ENCODE data around the gene ZCCHC7. TPM values are rescaled to one million over a fixed set of nuclear protein-coding genes. Genes with fewer than 3 reads are reported as not detected.

The ZCCHC7 gene
- total and polyA plus RNA-seq, 5 experiments from 2014 or later: 27.2 to 56.0 (median 40.2) TPM

DNA sequence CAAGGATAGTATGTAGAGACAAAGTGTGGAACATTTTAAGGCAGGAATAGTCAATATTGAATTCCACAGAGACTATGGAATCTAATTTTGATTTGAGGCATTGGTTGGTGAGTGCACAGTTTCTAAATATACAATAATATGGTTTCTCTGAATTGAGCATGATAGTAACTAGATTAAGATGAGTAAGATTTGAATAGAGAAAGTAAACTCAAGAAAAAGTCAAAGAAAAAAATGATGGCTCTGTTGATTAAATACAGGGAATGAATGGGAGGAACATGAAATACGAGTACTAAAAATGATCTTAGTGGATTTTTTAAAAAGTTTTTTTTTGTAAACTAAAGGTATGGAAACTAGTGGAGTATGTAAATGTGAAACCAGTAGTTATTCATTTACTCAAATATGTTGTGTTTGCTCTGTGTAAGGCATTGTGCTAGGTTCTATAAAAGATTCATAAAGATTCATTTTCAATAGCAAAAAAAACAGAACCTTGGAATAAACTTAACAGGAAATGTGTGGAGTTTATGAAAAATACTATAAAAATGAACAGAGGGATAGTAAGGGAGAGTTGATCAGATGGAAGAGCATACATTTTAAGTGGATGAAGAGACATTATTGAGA is 101.2 kb downstream of the ZCCHC7 start:
- DNase-seq (no peak), ATAC-seq (no peak)
- Mint-ChIP-seq H3K4me3 (no peak overlapping the region), H3K27ac (peak overlapping the region in 2 of 10 donors; percentile 13 to 74), H3K27me3 (no peaks in the 10 kb centered on the region), H3K36me3 (peaks cover 0 to 9% (median 2%) of the 10 kb centered on the region in 3 donors), H3K9me3 (no peaks in the 10 kb centered on the region), H3K4me1 (peaks cover 9 to 37% (median 24%) of the 10 kb centered on the region in 4 donors)
- POLR2A ChIA-PET: interaction anchor here (1.2 kb wide), 1 partner anchor 141 kb away, joined by 3 read pairs; no protein-coding TSS in a partner anchor

DNA sequence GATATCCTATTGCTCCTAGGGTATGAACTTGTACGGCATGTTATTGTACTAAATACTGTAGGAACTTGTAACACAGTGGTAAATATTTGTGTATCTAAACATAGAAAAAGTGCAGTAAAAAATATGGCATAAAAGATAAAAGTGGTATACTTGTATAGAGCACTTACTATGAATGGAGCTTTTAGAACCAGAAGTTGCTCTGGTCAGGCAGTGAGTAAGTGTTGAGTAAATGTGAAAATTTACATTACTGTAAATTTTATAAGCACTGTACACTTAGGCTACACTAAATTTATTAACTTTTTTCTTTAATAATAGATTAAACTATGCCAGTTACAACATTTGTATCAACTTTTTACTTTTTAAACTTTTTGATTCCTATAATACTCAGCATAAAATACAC is 109.1 kb downstream of the ZCCHC7 start:
- Mint-ChIP-seq H3K9me3 (peaks cover 0 to 3% (median 0%) of the 10 kb centered on the region in 9 donors), H3K36me3 (peaks cover 4 to 13% (median 11%) of the 10 kb centered on the region in 3 donors), H3K4me3 (no peak overlapping the region), H3K27ac (no peak overlapping the region), H3K4me1 (peaks cover 9 to 31% (median 21%) of the 10 kb centered on the region in 4 donors), H3K27me3 (no peaks in the 10 kb centered on the region)
- DNase-seq (no peak), ATAC-seq (no peak)
- POLR2A ChIA-PET: interaction anchor here (1.1 kb wide), 1 partner anchor 31 kb away, joined by 3 read pairs; no protein-coding TSS in a partner anchor

DNA sequence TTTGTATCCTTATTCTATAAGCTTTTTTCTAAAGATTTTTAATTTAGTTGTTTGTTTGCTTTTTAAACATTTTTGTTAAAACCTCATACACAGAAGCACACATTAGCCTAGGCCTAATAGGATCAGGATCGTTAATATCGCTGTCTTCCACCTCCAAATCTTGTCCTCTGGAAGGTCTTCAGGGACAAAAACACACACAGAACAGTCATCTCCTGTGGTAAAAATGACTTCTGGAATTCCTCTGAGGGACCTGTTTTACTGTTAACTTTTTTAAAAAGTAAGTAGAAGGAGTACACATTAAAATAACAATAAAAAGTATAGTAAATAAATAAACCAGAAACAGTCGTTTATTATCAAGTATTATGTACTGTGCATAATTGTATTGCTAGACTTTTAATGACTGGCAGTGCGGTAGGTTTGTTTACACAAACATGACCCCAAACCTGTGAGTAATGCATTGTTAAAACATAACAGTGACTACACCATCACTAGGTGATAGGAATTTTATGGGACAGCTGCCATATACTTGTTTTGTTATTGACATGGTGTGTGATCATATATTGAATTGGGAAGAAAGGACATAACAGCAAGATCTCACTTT is 109.6 kb downstream of the ZCCHC7 start:
- H3K27ac Mint-ChIP-seq: no peak overlapping the region
- H3K36me3 Mint-ChIP-seq: peaks cover 4 to 11% (median 11%) of the 10 kb centered on the region in 3 donors
- H3K9me3 Mint-ChIP-seq: peaks cover 0 to 3% (median 0%) of the 10 kb centered on the region in 9 donors
- H3K27me3 Mint-ChIP-seq: no peaks in the 10 kb centered on the region
- no peak overlapping the region for H3K4me3 Mint-ChIP-seq
- DNase-seq (no peak), ATAC-seq (no peak)
- peaks cover 9 to 32% (median 21%) of the 10 kb centered on the region in 4 donors for H3K4me1 Mint-ChIP-seq
- POLR2A ChIA-PET: interaction anchor here (1.1 kb wide), 1 partner anchor 31 kb away, joined by 3 read pairs; no protein-coding TSS in a partner anchor

DNA sequence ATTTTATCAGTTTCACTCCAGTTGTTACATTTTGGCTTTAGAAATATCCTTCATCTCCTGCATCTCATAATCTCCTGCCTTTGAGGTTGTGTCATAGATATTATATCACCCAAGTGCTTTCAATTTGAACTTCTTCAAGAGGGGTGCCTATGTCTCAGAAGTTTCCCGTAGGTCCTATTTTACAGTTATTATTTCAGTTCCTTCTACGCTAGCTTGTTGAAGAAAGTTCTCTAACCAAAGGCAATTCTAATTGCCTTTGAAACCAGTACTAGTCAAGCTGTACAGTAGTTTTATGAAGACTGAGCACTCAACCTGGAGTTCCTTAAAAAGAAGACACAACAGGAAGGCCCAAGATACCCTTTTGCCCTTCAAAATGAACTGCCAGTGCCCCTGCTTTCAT is 116.4 kb downstream of the ZCCHC7 start:
- POLR2A ChIA-PET: no interaction called here
- no peak for DNase-seq

DNA sequence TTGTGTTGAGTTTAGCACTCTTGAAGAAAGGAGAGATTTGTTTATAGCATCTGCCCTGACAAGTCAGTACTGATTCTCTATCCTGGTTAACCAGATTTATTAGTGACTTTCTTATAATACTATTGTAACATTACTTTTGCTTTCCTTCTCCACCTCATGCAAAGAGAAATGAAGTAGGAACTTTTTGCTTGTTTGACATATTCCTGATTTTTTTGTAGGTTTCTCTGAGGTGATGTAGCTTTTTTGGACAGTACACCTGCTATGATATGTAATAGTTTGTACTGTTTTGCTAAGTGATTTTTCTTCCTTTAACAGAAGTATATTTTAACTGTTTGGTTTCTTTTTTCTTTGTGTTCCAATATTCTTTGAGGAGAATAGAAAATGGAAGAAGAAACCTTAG is 117.7 kb downstream of the ZCCHC7 start:
- ATAC-seq (no peak), DNase-seq (no peak)
- no peak overlapping the region for H3K4me3 Mint-ChIP-seq
- POLR2A ChIA-PET: no interaction called here
- peaks cover 14 to 27% (median 25%) of the 10 kb centered on the region in 3 donors for H3K36me3 Mint-ChIP-seq
- peaks cover 7 to 59% (median 31%) of the 10 kb centered on the region in 4 donors for H3K4me1 Mint-ChIP-seq
- peaks cover 0 to 3% (median 0%) of the 10 kb centered on the region in 9 donors for H3K9me3 Mint-ChIP-seq
- peak overlapping the region in 1 of 10 donors; percentile 71 for H3K27ac Mint-ChIP-seq
- no peaks in the 10 kb centered on the region for H3K27me3 Mint-ChIP-seq

More for the DNA sequence above, 116.4 kb downstream of the ZCCHC7 start:
- no peaks in the 10 kb centered on the region for H3K27me3 Mint-ChIP-seq
- no peak for ATAC-seq
- peaks cover 0 to 3% (median 0%) of the 10 kb centered on the region in 9 donors for H3K9me3 Mint-ChIP-seq
- H3K27ac Mint-ChIP-seq: peak overlapping the region in 2 of 10 donors; percentile 71 to 76
- peaks cover 14 to 27% (median 25%) of the 10 kb centered on the region in 3 donors for H3K36me3 Mint-ChIP-seq
- peaks cover 11 to 65% (median 37%) of the 10 kb centered on the region in 4 donors for H3K4me1 Mint-ChIP-seq
- H3K4me3 Mint-ChIP-seq: no peak overlapping the region

GRCh38 chr9:37239224-37239859 is 119.0 kb downstream of the ZCCHC7 start:
- Mint-ChIP-seq H3K27ac (no peak overlapping the region), H3K4me3 (no peak overlapping the region), H3K36me3 (peaks cover 10 to 17% (median 15%) of the 10 kb centered on the region in 3 donors), H3K4me1 (peaks cover 3 to 54% (median 22%) of the 10 kb centered on the region in 4 donors), H3K9me3 (no peaks in the 10 kb centered on the region), H3K27me3 (no peaks in the 10 kb centered on the region)
- POLR2A ChIA-PET: no interaction called here
- no peak for ATAC-seq
- DNase-seq: no peak

- peaks cover 3 to 56% (median 21%) of the 10 kb centered on the region in 4 donors for H3K4me1 Mint-ChIP-seq
- H3K27me3 Mint-ChIP-seq: no peaks in the 10 kb centered on the region
- ATAC-seq: no peak
- peaks cover 10 to 16% (median 14%) of the 10 kb centered on the region in 3 donors for H3K36me3 Mint-ChIP-seq
- H3K27ac Mint-ChIP-seq: no peak overlapping the region
- H3K9me3 Mint-ChIP-seq: no peaks in the 10 kb centered on the region
- no peak overlapping the region for H3K4me3 Mint-ChIP-seq
- POLR2A ChIA-PET: no interaction called here
- DNase-seq: no peak
Observed at GRCh38 chr9:37239921-37240320, 119.5 kb downstream of the ZCCHC7 start.

DNA sequence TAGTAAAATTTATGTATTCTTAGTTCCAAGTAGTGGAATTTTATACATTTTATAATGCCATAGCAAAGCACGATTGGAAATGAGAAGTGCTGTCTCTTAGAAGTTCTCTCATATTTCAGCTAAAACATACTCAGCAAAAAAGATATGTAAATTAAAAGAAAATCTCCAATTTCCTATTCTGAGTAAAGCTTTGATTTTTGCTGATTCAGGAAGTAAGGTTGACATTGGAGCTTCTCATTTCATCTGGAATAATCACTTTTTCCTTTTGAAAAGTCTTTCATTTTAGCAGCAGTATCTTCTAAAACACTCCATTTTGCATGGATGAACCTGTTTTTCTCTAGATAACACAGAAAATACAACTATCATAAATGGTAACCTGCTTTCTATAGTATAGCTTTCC is 121.0 kb downstream of the ZCCHC7 start:
- peaks cover 10 to 12% (median 11%) of the 10 kb centered on the region in 3 donors for H3K36me3 Mint-ChIP-seq
- no peak overlapping the region for H3K27ac Mint-ChIP-seq
- no peaks in the 10 kb centered on the region for H3K9me3 Mint-ChIP-seq
- no peak for ATAC-seq
- DNase-seq: no peak
- H3K4me3 Mint-ChIP-seq: no peak overlapping the region
- peaks cover 3 to 53% (median 25%) of the 10 kb centered on the region in 4 donors for H3K4me1 Mint-ChIP-seq
- H3K27me3 Mint-ChIP-seq: no peaks in the 10 kb centered on the region
- POLR2A ChIA-PET: no interaction called here

- DNase-seq: no peak
- no peak overlapping the region for H3K4me3 Mint-ChIP-seq
- H3K27me3 Mint-ChIP-seq: no peaks in the 10 kb centered on the region
- no peak for ATAC-seq
- peaks cover 5 to 52% (median 22%) of the 10 kb centered on the region in 4 donors for H3K4me1 Mint-ChIP-seq
- H3K27ac Mint-ChIP-seq: no peak overlapping the region
- POLR2A ChIA-PET: no interaction called here
- no peaks in the 10 kb centered on the region for H3K9me3 Mint-ChIP-seq
- peaks cover 4 to 11% (median 6%) of the 10 kb centered on the region in 3 donors for H3K36me3 Mint-ChIP-seq
Observed at GRCh38 chr9:37242089-37242488, 121.7 kb downstream of the ZCCHC7 start.

DNA sequence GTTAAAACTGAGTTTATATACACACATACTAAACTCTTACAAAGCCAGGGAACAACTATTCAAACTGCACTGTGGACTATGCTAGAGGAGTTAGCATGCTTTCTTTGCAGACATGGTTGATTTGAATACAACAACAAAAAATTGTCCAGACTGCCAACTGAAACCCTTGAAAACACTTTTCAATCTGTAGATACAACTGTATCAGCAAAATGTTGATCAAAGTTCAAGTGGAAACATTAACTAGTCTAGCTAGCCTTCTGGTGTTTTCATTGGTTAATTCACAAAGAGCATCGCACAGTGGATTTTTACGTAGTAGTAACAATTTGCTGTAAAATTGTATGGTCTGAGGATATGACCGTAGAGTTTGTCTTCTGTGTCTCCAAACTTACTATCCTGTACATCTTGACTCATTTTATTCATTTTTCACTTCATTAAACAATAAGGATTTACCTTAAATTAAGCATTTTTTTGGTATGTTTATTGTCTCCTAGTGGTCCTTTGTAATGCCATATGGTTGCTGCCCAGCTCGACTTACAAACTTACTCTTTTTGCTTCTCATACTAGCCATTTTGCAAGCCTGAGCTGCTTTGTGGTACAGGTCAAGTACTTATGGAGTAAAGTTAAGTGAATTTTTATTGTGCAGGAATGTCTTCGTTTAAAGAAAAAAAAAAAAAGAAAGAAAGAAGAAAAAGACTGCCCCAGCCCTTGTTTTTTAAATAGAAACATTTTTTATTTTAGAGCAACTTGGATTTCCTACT is 123.4 kb downstream of the ZCCHC7 start:
- POLR2A ChIA-PET: no interaction called here
- Mint-ChIP-seq H3K4me3 (no peak overlapping the region), H3K4me1 (peaks cover 6 to 44% (median 13%) of the 10 kb centered on the region in 4 donors), H3K36me3 (peaks cover 0 to 9% (median 7%) of the 10 kb centered on the region in 3 donors), H3K27me3 (no peaks in the 10 kb centered on the region), H3K27ac (peak overlapping the region in 1 of 10 donors; percentile 37), H3K9me3 (no peaks in the 10 kb centered on the region)
- ATAC-seq (no peak), DNase-seq (no peak)

GRCh38 chr9:37246826-37247225 is 126.5 kb downstream of the ZCCHC7 start:
- peaks cover 4 to 48% (median 10%) of the 10 kb centered on the region in 4 donors for H3K4me1 Mint-ChIP-seq
- no peak overlapping the region for H3K4me3 Mint-ChIP-seq
- peaks cover 0 to 4% (median 0%) of the 10 kb centered on the region in 9 donors for H3K9me3 Mint-ChIP-seq
- ATAC-seq (no peak), DNase-seq (no peak)
- H3K36me3 Mint-ChIP-seq: peaks cover 10 to 34% (median 27%) of the 10 kb centered on the region in 3 donors
- no peaks in the 10 kb centered on the region for H3K27me3 Mint-ChIP-seq
- POLR2A ChIA-PET: interaction anchor here (1.5 kb wide), 1 partner anchor 127 kb away, joined by 3 read pairs; the partner anchor contains the start of gene ZCCHC7
- peak overlapping the region in 1 of 10 donors; percentile 4 for H3K27ac Mint-ChIP-seq

DNA sequence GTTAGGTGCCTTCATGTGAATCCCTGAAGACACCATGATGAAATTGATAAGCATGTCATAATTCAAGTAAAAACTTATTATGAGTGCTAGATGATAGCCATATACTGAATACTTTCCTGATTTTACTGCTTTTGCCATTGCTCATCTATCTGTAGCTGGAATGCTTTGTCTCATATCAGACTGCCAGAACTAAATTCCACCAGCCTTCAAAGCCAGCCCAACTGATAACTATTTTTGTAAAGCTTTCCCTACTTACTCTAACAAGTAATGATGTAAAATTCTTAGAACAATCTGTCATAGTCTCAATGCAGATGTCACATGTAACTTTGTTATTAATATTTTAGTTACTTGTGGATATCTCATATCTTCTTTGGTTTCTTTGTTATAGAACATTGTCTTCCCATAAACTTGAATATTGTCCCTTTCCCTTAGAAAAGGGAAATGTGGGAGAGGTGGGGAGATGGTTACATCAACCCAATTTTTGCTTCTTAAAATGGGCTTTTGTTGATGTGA is 128.3 kb downstream of the ZCCHC7 start:
- Mint-ChIP-seq H3K27ac (peak overlapping the region in 2 of 10 donors; percentile 22 to 63), H3K4me3 (no peak overlapping the region), H3K36me3 (peaks cover 22 to 45% (median 38%) of the 10 kb centered on the region in 3 donors), H3K27me3 (no peaks in the 10 kb centered on the region), H3K4me1 (peaks cover 4 to 51% (median 9%) of the 10 kb centered on the region in 4 donors), H3K9me3 (peaks cover 0 to 4% (median 0%) of the 10 kb centered on the region in 9 donors)
- POLR2A ChIA-PET: interaction anchor here (1.5 kb wide), 1 partner anchor 129 kb away, joined by 3 read pairs; the partner anchor contains the start of gene ZCCHC7
- ATAC-seq (no peak), DNase-seq (no peak)
